GM19193 (cell line): Measurements from ENCODE around the gene DPEP3.
A peak's percentile ranks its signal among the peaks of the same experiment; 100 is the strongest.
"Not testable (repeated sequence)": the region's sequence is repeated elsewhere in the genome, so short reads cannot be mapped to it uniquely, and the experiment has no call there.

Source experiments
- POLR2A ChIP-seq: IDR thresholded peaks from 4 replicates; pipeline ENCODE4 v1.6.1; 2011; ENCODE audit not compliant: insufficient read depth, insufficient read length; ENCODE audit errors: extremely low read depth

DPEP3 gene

DNA sequence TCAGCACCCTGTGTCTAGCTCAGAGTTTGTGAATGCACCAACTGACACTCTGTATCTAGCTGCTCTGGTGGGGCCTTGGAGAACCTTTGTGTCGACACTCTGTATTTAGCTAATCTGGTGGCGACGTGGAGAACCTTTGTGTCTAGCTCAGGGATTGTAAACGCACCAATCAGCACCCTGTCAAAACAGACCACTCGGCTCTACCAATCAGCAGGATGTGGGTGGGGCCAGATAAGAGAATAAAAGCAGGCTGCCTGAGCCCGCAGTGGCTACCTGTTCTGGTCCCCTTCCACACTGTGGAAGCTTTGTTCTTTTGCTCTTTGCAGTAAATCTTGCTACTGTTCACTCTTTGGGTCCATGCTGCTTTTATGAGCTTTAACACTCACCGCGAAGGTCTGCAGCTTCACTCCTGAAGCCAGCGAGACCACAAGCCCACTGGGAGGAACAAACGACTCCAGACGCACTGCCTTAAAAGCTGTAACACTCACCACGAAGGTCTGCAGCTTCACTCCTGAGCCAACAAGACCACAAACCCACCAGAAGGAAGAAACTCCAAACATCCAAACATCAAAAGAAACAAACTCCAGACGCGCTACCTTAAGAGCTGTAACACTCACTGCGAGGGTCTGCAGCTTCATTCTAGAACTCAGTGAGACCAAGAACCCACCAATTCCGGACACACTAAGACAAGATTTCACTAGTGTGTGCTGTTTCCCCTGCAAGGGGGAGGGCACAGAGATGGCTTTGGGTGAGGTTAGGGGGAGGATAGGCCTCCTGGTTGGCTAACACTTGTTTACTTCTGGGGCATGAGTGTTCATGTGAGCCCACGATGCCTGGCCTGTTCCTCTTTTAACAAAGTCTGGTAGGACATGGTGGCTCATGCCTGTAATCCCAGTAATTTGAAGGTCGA, 18.7 kb upstream of the DPEP3 start, which contains the start of gene DPEP2:
Gene DPEP2, minus strand, starts transcription at position 706 of the 910 bp plus-strand sequence. CDS start 6,272 bp downstream, outside the sequence.
- TF ChIP-seq POLR2A = not testable (repeated sequence)

DNA sequence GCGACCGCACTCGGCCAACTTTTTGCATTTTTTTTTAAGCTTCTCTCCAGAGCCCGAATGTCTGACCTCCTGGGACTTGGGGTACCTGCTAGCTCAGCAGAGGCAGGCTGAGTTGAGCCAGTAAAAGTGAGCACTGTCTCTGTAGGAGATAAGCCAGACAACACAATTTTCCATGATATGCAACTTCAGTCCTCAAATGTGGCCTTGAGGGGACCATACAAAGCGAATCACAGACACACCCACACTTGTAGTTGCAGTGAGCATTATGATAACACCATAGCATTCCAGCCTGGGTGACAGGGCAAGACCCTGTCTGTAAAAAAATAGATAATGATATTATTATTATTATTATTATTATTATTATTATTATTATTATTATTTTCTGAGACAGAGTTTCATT, 16.4 kb upstream of the DPEP3 start:
- no peak for TF ChIP-seq POLR2A

DNA sequence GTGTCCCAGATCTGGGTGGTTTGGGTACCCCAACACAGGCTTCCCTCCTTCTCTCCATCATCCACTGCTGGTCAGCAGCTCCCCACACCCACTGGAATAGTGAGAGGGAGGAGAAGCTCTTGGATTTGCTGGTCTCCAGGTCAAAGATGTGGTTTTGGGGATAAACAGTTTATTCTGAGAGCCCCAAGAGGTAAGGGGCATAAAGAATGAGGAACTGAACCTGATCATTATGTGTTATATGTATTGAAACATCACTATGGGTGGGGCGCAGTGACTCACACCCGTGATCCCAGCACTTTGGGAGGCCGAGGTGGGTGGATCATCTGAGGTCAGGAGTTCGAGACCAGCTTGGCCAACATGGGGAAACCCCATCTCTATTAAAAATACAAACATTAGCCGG, 15.1 kb upstream of the DPEP3 start:
- no peak for TF ChIP-seq POLR2A

DNA sequence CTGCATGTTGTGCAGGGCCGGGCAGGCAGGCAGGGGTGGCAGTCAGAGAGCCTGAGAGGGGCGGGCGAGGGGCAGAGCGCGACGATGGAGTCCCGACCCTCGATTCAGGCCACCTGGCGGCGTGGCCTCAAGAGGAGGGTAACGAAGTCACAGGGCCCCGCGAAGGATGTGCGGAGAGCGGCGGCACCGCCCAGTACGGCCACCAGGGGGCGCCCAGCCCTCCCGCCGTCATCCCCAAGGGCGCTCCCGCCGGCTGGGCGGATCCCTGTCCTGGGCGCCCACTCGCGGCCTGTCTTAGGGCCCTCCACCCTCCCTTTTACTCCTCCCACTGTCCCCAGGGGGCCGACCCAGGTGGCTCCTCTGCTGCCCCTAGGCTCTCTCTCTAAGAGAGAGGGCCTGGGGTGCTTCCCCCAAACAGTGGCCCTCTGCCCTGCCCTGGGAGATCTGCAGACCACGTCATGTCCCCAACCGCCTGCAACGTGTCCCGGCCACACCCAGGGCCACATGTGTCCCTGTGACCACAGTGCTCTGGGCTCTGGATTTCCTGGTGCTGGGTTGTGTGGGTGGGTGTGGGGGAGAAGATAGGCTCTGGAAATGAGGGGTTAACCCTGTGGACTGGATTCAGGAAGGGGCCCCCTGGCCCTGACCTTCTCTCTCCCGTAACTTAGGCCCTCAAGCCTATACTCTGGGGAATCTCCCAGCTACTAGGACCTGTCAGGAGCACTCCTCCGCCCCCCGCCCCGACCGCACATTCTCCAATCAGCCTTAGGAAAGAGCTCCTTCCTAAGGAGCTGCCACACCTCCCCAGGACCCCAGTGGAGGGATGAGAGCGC, 13.1 kb upstream of the DPEP3 start:
- TF ChIP-seq POLR2A = peak; percentile 55

DNA sequence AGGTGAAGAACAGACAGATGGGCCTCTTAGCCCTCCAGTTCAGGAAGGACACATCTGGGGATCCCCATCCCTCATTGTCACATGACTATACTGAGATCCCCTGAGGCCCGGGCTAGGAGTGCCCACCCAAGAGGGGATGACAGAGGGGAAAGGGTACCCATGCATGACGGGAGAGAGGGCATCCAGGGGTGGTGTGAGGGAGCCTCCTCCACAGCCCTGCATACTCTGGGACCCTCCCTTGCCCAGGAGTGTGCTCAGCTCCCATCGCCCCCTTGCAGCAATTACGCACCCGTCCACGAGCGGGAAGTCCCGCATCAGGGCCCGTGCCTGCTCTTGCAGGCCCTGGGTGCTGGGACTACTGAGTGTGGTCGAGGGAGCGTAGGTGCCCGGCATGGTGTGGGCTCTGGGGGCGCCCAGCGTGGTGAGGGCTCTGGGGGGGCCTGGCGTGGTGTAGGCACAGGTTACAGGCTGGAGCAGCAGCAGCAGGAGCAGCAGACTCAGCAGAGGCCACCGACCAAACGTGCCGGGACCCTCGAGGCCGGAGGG, 12.4 kb upstream of the DPEP3 start:
- TF ChIP-seq POLR2A = no peak

DNA sequence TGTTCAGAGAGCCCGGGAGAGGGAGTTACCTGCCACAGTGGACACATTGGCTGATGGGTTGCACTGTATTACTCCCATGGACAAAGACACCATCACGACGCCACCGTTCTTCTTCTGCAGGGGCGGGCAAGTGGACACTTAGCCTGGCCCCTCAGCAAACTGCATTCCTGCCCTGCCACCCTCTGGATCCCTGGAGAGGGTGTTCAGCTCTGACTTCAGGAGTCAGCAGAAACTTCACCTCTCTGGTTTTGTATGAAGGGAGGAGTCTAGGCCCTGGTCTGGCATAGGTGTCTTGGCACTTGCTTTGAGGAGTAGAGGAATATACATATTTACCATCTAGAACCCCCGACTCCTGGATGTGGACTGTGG, 9.7 kb upstream of the DPEP3 start:
- TF ChIP-seq POLR2A = no peak

DNA sequence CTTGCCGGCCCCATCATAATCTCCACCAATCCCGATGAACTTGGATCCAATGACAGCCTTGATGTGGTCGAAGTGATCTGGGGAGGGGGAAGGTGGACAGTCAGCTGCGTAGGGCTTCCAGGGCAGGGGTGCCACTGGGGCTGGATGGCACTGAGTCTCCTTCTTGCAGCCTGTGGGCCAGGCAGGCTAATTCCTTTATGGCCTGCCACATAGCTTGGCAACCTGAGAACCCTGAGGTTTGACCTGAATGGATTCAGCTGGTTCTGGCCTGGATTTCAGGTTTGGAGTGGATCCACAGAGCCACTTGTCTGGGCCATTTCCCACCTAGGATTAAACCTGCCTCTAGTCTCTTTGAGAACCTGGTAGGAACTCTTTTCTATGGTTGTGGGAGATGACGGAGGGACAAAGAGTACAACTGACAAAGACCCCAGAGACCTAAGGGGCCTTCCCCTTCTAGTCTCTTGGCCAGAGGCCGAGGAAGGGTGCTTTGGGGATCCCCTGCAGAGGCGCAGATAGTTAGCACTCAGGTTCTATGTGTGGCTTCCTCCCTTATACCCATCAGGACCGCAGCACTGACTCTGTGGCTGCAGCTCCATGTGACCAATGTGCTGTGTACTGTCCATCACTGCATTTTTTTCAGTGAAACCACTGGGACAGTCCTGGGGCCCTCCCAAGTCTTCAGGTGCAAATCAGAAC, 9.2 kb upstream of the DPEP3 start:
- TF ChIP-seq POLR2A = no peak

DNA sequence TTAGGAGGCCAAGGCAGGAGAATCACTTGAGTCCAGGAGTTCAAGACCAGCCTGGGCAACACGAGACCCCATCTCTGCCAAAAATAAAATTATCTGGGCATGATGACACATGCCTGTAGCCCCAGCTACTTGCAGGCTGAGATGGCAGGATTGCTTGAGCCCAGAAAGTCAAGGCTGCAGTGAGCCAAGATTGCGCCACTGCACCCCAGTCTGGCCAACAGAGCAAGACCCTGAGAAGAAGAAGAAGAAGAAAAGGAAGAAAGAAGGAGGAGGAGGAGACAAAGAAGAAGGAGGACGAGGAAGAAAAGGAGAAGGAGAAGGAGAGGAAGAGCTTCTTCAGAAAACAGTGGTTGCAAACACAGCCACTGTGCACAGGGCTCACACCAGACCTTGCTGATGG, 8.4 kb upstream of the DPEP3 start:
- no peak for TF ChIP-seq POLR2A

DNA sequence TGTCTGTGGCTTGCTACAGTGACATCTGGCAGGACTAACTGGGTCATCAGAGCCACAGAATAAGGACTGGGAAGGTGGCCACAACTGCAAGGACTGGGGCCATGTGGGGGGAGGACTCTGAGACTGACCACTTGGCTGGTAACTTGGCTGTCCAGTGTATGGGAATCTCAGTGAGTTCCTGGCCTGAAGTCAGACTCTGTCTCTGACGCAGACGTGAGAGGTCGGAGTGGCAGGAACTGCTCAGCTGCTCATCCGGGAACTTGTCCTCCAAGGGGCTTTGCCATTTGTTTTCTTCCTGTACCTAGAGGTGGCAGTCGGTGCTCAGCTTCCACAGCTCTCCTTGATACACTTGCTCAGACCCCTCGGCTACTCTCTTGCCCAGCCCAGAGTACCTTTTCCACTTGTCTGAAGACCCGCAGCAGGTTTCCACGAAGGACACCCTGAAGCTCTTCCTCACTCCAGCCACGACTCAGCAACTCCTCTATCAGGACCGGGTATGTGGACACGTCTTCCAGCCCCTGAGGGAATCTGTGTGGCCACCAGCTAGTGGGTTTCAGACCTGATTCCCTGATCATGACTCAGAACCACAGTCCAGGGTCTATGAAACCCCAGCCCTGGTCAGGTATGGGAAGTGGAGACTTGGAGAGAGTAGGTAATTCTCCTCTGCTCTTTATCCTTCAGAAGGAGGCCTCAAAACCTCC, 7.3 kb upstream of the DPEP3 start:
- no peak for TF ChIP-seq POLR2A

DNA sequence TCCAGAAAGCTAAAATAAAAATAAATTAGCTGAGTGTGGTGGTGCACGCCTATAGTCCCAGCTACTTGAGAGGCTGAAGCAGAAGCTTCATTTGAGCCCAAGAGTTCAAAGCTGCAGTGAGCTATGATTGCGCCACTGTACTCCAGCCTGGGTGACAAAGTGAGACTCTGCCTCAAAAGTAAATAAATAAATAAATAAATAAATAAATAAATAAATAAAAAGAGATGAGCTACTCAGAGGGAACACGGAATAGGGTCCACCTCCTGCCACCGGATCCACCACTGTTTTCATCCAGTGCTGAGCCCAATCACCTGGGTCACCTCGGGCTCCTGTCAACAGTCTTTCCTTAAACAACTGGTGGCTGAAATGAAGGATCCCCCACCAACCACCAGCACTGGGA, 6.7 kb upstream of the DPEP3 start:
- TF ChIP-seq POLR2A = no peak

DNA sequence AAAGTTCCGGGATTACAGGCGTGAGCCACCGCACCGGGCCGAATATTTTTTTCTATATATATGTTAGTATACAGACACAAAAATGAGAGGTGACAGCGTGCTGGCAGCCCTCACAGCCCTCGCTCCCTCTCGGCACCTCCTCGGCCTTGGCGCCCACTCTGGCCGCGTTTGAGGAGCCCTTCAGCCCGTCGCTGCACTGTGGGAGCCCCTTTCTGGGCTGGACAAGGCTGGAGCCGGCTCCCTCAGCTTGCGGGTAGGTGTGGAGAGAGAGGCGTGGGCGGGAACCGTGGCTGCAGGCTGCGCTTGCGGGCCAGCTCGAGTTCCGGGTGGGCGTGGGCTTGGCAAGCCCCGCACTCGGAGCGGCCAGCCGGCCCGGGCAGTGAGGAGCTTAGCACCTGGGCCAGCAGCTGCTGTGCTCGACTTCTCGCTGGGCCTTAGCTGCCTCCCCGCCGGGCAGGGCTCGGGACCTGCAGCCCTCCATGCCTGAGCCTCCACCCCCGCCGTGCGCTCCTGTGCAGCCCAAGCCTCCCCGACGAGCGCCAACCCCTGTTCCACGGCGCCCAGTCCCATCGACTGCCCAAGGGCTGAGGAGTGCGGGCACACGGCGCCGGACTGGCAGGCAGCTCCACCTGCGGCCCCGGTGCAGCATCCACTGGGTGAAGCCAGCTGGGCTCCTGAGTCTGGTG, 1.9 kb upstream of the DPEP3 start:
- no peak for TF ChIP-seq POLR2A

DNA sequence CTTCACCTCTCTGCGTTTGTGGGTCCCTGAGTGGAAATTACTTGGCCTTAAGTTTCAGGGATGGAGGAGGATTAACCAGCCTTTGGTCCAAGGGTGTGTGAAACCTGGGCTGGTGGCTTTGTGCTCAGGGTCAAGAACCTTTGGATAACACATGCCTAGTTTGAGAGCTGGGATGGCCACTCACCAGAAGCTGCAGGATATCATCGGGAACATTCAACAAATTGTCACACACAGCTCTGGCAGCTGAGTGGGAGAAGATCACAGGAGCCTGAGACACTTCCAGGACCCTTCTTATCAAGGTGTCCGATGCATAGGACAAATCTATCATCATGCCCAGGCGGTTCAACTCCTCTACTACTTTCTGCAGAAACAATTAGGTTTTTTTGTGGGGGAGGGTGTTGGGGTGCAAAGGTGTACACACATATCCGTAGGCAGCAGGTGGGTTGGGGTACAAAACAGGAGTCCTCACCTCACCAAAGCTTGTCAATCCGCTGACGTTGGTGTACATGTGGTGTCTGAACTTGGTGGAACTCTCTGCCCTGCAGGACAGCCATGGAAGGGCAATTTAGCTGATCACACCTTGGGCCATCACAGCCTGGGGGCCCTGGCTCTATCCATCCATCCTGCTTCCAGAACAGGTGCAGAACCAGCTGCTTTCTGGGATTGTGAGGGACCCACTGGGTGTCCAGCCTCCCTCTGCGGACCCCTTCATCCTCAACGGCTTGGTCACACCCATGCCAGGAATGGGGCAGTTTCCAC, 2.7 kb downstream of the DPEP3 start:
- TF ChIP-seq POLR2A = no peak

DNA sequence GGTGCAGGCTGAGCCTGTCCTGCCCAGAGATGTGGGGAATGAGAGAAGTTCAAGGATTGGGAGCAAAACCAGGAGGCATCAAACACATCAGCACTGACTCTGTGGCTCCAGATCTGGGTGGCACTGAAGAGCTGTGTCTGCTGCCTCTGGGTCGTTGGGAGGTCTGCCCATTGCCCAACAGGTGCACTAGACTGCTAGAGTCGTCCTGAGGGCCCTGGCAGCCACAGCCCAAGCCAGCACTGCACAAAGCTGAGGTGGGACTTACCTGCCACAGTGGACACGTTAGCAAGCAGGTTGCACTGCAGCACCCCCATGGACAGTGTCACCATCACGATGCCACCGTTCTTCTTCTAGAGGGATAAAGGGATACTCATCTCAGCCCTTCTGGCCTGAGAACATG, 3.3 kb downstream of the DPEP3 start:
- no peak for TF ChIP-seq POLR2A
